OCI-M2 (cell line): ENCODE data around the gene DAPK1.

Experiments used
- DNase-seq: peaks from one replicate; lab custom pipeline; 2025; ENCODE audit not compliant: unreplicated experiment; lab: John Stamatoyannopoulos, UW

Gene DAPK1

DNA sequence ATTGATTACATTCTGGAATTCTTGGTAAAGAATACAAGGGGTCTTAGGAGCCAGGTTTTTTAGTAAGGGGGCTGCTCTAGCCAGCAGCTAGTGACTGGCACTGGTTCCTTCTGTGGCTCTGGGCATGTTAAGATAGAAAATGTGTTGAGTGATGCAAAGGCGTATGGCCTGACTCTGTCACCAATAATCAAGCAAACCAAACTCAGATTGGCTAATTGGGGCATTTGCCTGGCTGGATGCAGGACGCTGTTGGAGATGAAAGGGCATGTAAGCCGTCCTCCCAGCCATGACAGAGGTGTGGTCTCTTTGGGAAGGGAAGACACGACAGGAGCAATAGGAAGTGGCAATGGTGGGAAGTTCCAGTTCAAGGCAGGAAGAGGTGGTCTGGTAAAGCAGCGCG is 140.6 kb downstream of the DAPK1 start:
- DNase-seq: no peak

DNA sequence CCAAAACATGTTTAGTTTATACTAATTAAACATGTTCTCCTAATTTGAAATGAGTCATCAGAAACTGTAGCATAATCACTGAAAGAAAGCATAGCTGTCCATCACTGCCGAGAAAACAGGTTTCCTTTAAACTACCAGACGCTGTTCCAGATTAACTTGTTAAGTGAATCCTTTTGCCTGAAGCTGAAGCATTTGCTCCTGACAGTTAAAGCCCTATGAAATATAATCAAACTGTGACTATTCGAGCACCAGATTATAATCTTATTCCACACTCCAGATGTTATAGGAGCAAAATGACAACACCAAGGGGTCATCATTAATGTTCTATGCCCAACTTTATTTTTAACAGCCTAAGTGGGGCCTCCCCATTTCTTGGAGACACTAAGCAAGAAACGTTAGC is 142.3 kb downstream of the DAPK1 start:
- no peak for DNase-seq

DNA sequence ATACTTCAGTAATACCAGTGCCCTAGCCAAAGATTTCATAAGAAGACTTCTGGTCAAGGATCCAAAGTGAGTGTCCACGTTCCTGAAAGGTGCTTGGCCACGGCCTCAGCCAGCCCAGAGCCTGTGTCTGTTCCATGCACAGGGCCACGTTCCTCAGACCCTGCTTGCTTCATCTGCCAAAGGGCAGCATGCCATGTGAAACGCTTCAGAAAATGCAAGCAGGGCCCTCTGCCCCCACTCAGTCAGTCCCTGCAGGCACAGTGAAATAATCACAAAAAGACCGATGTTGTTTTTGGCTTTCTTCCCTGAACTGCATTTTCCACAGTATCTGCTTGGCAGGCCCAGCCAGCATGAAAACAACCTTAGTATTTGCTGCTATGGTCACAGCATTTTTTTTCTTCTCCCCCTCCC is 142.7 kb downstream of the DAPK1 start:
- DNase-seq: no peak

DNA sequence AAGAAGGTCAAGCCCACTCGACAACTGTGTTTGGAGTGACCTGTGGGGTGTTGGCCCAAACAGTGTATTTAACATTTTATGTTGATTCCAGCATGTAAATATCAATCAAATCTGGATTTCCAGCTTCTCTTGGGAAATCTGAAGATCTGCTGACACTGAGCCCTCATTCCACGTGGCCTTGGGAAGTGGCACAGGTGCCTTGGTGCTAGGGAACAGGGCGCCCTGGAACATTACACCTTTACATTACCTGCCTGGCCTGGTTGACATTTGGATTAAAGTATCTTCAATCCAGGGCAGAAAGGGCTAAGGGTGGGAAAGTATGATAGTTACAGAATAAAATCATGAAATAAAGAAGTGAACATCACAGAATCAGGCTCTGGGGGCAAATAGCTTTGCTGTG is 143.4 kb downstream of the DAPK1 start:
- DNase-seq: no peak

DNA sequence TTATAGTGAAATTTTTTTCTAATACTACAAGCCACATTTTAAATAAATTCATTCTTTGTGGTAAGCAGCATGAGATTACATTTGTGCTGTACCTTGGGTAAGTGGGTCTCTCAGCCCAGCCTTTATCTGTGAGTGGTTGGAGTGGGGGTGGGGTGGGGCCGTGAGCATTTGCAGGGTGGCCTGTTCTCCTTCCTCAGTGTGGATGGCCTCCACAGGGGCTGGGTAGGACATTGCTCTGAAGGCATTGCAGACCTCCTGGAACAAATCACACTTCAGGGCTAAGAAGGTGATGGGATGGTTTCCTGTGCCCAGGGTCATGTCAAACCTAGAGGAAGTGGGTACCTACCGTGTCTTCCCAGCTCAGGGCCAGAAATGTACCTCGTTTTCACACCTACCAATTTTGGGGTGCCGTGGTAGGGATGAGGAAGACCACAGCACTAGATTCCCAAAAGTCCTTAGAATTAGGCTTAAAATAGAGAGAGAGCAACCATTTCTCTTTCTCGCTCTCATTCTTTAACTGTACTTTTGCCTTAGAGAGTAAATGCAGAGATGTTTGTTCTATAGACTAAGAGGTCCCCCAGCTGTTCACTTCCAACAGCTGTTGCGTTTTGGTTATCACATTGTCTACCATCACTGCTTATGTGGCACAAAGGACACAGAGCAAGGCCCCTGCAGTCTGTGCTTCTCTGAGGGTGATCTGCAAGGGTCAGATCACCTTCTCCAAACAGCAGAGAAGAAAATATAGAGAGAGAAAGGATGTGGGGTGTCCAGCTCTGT is 144.9 kb downstream of the DAPK1 start:
- no peak for DNase-seq

DNA sequence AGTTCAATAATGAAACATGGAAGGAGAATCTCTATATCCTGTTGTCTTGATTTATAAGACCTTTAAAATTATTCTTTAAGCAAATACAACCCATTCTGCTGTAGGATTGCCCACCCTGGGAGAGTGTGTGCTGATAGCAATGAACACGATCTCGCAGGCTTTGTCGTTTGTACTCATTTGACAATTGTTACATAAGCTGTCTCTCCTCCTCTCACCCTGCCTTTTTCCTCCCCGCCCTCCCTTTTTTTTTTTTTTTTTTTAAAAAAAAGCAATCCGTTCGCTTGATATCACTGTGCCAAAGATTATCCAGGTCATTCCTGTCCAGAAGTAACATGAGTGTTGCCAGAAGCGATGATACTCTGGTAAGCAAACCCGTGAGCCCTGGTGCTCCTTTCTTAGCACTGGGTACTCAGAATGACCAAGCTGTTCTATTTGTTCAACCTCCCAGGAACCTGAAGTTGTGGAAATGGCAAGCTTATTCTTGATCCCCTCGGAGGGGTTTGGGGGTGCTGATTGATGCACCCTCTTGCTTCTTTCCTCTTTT is 145.5 kb downstream of the DAPK1 start:
- no peak for DNase-seq

DNA sequence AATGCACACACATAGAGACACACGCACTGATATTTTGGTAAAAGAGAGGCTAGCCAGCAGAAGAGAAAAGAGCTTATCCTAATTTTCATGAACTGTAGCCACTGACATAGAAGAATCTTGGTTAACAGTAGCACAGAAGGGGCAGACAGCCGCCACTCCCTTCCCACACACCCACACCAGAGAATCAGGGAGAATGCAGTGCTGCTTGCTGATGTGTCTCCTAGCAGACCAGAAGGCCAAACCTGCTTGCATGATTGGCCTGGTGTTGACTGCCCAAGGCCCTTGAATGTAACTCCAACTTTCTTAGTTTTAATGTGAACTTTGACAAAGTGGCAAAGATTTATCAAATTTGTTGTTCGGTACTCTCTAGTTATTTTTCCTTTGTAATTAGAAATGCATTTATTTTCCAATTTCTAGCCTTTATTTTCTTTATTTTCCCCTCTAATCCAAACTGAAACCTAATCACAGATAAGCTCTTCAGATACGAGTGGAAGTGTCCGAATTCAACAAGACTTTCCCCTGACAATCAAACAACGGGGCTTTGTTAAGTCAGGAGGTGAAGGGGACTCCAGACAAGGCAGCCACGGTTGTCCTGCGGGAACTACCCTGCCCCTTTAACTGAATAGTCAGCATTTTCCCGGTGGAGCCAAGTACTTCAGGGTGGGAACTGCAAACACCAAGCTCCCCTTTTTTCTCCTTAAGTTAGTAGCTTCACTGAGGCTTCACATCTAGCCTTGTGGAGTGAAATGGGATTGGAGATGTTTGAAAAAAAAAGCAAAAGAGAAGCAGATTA is 146.3 kb downstream of the DAPK1 start:
- no peak for DNase-seq

DNA sequence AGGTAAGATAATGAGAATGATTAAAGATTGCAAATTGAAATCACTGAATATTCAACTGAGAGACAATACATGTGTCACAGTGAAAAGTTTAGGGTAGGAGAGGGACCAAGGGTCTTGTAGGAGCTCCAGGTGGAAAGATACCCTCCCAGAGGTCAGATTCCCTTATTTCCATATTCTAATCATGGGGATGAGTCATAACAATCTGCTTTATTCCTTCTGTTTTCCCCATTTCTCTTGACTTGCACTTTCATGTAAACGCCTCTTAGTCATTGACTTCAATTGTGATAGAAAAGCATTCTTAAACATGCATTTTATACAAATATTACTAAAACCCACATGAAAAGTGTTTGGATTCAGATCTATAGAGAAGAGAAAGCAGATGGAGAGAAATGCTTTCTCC is 147.0 kb downstream of the DAPK1 start:
- DNase-seq: no peak

DNA sequence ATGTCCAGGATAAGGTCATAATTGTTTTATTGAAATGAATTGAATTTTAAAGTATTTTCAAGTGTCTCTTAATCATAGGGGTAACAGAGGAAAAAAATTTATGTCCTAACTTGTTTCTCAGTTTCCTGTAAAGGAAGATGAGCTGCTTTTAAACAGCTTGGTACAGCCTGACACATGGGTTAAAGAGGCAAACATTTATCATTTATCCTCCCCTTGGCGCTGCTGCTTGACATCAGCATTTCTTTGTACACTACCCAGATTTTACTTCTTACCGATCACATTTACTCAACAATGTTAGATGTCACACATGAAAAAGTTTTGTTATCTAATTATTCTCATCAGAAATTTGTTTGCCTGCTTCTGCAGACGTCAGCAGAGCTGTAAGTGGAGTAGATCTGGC is 148.9 kb downstream of the DAPK1 start:
- no peak for DNase-seq

DNA sequence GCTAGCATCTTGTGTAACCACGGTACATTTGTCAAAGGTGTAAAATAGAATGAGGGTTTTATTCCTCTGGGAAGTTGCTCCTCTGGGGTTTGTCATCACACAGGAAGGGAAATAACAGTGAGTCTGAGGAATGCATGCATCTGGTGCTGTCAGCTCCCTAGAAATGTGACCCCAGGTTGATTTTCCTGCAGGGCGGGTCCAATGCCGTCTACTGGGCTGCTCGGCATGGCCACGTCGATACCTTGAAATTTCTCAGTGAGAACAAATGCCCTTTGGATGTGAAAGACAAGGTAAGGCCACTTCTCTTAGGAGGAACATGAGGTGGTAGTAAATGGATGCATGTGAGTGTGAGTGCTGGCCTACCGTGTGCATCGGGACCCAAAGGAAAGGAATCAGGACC is 149.4 kb downstream of the DAPK1 start:
- no peak for DNase-seq

DNA sequence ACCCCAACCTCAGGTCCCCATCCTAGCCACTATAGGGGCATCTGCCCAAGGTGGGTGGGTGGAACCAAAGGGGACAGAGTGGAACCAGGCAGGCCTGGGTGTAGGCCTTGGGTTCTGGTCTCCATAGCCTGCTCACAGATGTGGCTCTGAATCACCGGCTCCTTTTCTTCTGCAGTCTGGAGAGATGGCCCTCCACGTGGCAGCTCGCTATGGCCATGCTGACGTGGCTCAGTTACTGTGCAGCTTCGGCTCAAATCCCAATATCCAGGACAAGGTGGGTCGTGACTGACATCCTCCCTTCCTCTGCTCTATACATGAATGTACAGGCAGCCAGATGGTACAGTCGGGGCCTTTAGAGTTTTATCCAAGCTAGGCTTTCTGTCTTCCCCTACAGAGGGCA is 150.9 kb downstream of the DAPK1 start:
- no peak for DNase-seq

DNA sequence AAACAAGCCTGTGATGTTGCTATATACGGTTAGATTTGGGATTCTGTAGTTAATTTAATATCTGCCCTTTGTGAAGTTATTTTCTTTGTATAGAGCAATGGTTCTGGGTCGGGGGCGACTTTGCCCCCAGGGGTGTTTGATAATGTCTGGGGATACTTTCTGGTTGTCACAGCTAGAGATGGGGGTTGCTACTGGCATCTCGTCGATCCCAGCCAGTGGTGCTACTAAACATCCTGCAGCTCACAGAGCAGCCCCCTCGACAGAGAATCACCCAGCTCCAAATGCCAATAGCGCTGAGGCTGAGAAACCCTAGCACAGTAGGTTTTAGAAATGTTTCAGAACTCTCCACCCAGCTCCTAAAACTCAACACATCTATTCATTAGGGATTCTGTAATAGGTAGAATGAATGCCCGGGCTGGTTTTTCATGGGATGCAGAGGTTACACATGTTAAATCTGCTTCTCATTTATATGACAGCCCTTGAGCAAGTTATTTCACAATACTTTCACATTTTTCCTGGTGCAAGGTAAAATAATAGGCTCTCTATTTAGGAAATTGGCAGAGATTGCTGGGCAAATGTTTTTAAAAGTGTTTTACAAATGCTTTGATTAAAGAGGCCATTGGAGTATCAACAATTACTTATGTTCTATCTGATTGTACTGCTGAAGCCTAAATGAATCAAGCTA is 153.1 kb downstream of the DAPK1 start:
- DNase-seq: no peak

DNA sequence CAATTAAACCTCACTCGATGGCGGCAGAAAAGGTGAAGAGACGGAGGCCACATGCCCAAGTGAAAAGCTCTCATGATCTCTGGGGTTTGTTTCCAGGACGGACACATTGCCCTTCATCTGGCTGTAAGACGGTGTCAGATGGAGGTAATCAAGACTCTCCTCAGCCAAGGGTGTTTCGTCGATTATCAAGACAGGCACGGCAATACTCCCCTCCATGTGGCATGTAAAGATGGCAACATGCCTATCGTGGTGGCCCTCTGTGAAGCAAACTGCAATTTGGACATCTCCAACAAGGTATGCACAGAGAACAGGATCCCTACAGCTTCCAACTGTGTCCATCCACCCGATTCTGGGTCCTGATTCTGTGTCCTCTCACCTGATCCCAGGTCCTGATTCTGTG is 153.8 kb downstream of the DAPK1 start:
- no peak for DNase-seq

DNA sequence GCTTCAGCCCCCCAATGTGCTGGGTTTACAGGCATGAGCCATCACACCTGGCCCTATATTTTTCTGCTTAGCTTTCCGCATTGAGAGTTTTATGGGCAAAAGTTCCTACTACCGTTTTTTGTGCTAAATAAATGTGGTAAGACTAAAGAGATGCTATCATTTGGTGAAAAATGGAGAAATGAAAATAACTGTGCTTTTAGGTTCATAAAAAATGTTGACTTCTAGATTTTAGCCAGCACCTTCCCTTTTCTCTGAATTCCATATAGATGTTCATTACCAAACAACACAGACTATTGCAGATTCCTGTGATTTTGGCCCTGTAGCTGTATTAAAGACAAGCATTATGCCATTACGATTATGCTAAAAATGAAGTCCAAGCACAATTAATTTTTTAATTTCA is 156.3 kb downstream of the DAPK1 start:
- no peak for DNase-seq

DNA sequence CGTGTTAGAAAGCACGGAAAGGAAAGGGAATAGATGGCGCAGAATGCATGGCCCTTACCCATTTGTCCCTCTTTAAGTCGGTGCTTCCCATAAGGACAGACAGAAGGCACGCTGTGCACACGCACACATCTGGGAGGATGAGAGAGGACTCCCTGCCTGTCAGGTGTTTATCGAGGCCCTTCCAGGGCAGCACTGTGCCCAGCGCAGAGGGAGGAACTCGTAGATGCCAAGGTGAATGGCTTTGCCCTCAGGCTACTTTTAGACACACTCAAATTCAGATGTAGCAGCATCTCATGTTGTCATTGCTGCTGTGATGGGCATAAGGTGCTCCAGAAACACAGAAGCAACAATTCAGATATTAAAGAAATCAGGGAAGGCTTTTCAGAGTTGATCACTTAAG is 158.1 kb downstream of the DAPK1 start:
- no peak for DNase-seq

DNA sequence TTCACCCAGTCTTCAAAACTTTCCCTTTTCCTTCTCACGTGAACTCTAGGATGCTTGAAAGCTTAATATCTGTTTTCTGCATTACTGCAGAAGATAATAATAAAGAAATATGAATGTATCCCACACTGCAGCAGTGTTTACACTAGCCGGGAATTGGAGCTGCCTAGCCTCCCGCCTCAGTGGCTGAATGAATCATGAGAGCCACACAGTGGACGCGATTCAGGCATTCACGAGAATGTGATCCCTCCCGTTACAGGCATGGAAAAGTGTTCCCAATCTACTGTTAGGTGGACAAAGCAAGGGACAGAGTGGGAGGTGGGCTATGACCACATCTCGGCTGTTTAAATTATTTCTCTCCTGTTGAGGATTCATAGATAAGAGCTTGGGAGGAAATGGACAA is 158.8 kb downstream of the DAPK1 start:
- no peak for DNase-seq

DNA sequence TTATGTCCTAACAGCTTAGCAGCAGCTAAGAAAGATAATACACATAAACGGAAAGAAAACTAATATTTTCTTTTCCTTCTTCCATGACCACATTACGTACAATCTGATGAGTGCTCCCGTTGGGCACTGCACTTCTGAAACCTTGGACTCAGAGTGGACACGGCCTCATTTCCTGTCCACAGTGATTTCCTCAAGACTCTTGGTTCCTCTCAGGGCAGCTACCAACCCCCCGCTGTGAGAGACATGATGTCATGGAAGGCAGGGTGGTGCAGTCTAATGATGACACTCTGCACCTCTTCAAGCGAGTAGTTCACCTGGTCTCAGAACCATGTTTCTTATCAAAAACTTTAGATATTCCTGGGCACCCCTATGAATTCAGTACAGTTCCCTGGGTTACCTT is 159.5 kb downstream of the DAPK1 start:
- DNase-seq: no peak

DNA sequence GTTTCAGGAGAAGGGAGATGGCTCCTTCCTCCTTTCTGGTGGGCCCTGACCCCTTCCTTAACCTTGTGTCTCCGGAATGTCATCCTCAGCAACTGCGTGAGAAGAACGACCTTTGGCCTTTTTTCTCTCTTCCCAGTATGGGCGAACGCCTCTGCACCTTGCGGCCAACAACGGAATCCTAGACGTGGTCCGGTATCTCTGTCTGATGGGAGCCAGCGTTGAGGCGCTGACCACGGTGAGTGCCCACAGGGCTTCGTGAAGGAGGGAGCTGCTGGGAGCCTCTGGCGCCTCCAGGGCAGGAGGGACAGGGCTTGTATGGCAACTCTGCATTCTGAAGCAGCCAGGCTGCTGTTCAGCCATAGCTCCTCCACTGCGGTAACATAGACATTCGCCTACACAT is 160.2 kb downstream of the DAPK1 start:
- DNase-seq: no peak

DNA sequence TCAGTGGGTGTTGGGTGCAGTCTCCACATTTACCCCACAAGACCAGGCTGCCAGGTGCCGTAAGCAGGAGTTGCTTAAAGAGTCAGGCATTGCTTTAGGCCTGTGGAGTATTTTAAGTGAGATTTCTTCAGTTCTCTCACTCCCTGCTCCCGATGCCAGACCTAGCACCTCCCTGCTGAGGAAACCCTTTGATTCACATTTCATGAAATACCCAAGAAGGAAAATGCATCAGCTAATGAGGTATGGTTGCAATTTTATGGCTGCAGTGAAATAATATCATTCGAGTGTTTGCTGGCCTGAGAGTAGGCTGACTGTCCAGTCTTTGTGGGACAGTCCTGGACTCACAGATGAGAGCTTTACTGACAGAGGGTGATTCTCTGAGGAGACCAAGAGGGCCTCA is 160.8 kb downstream of the DAPK1 start:
- no peak for DNase-seq

DNA sequence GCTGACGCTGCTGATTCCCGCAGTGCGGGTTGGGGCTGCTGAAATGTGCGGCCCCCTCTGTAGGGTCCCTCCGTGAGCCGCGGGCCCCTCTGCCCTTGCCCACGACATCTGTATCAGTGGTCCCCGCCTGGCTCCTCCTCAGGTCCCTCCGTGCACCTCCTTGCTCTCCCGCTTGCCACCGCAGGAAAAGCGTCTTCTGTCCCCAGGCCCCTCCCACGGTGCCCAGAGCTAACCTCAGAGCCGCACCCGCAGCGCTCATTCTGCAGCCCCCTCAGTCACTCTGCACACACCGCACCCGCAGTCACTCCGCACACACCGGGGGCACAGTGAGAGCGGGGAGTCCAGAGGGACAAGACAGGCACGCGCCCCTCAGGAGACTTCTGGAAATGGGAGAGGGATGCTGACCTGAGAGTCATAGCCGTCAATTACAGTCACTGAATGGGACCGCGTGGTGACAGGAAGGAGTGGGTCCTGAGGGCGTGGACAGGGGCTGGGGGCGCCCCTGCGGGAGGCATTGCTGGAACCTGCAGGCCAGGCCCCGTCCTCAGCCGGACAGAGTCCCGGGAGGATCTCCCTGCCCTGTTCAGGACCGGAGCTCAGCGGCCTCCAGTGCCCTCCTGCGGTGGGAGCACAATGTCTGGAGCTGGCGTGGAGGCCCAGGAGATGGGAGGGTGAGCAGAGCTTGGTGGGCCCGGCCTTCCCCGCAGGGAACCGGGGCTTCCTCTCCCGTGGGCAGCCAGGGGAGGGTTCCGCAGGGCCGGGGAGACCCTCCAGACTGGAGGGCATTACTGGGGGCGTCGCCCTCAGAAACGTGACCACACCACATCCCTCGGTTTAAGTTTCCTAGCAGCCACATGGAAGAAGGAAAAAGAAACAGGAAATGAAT is 162.1 kb downstream of the DAPK1 start:
- no peak for DNase-seq

DNA sequence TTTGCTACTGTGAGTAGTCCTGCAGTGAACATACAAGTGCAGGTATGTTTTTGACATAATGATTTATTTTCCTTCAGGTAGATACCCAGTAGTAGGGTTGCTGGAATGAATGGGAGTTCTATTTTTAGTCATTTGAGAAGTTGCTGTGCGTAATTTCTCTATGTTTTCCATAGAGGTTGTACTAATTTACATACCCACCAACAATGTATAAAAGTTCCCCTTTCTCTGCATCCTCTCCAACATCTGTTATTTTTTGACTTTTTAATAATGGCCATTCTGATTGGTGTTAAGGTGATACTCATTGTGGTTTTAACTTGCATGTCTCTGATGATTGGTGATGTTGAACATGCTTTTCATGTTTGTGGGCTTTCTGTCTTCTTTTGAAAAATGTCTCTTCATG is 163.6 kb downstream of the DAPK1 start:
- no peak for DNase-seq
